Esophagus squamous epithelium (tissue), 4 donors: ENCODE measurements around the gene BCL2.

Source experiments
- POLR2A ChIP-seq, 4 donors: fragments of 450-650 bp; IDR thresholded peaks; one replicate each; pipeline ENCODE4 v1.6.1; 2017; ENCODE audit warnings: antibody characterized with exemption in 4 of 4, mild to moderate bottlenecking in 4 of 4, moderate library complexity in 3 of 4
- TF ChIP-seq, protein P1 (sequence below), 6 experiments: fragments of 450-650 bp in 4 of 6; fragments of 200-600 bp in 2 of 6; sonication (generic) in 2 of 6; IDR thresholded peaks; one replicate each; pipeline ENCODE4 v1.5.1; 2016 to 2019; ENCODE audit warnings: antibody characterized with exemption in 6 of 6, mild to moderate bottlenecking in 4 of 6, moderate library complexity in 4 of 6

GRCh38 chr18:63137999-63138435 is 181.6 kb downstream of the BCL2 start:
- TF ChIP-seq, protein P1, sequence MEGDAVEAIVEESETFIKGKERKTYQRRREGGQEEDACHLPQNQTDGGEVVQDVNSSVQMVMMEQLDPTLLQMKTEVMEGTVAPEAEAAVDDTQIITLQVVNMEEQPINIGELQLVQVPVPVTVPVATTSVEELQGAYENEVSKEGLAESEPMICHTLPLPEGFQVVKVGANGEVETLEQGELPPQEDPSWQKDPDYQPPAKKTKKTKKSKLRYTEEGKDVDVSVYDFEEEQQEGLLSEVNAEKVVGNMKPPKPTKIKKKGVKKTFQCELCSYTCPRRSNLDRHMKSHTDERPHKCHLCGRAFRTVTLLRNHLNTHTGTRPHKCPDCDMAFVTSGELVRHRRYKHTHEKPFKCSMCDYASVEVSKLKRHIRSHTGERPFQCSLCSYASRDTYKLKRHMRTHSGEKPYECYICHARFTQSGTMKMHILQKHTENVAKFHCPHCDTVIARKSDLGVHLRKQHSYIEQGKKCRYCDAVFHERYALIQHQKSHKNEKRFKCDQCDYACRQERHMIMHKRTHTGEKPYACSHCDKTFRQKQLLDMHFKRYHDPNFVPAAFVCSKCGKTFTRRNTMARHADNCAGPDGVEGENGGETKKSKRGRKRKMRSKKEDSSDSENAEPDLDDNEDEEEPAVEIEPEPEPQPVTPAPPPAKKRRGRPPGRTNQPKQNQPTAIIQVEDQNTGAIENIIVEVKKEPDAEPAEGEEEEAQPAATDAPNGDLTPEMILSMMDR (IDR thresholded peaks at IDR 0.05): no peak
- no peak for TF ChIP-seq POLR2A (IDR thresholded peaks at IDR 0.05)
